ENCODE data around the gene ACKR2. TPM values are rescaled to one million over a fixed set of nuclear protein-coding genes. Genes with fewer than 3 reads are reported as not detected.
A peak's percentile ranks its signal among the peaks of the same experiment; 100 is the strongest.

ACKR2 gene
- total and polyA plus RNA-seq, 2 of the 13 experiments (the other 11 are each of a cell fraction or from before 2014, with no cell fraction given): 1.1 to 1.9 TPM

- no peak; the same call in 1 of the 2 replicates for TF ChIP-seq PPARG (CRISPR knock-in tag; conservative IDR thresholded peaks at IDR 0.05)
- TF ChIP-seq, protein P1, sequence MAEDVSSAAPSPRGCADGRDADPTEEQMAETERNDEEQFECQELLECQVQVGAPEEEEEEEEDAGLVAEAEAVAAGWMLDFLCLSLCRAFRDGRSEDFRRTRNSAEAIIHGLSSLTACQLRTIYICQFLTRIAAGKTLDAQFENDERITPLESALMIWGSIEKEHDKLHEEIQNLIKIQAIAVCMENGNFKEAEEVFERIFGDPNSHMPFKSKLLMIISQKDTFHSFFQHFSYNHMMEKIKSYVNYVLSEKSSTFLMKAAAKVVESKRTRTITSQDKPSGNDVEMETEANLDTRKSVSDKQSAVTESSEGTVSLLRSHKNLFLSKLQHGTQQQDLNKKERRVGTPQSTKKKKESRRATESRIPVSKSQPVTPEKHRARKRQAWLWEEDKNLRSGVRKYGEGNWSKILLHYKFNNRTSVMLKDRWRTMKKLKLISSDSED (CRISPR knock-in tag; IDR thresholded peaks at IDR 0.05): no peak
- TF ChIP-seq, protein P2, sequence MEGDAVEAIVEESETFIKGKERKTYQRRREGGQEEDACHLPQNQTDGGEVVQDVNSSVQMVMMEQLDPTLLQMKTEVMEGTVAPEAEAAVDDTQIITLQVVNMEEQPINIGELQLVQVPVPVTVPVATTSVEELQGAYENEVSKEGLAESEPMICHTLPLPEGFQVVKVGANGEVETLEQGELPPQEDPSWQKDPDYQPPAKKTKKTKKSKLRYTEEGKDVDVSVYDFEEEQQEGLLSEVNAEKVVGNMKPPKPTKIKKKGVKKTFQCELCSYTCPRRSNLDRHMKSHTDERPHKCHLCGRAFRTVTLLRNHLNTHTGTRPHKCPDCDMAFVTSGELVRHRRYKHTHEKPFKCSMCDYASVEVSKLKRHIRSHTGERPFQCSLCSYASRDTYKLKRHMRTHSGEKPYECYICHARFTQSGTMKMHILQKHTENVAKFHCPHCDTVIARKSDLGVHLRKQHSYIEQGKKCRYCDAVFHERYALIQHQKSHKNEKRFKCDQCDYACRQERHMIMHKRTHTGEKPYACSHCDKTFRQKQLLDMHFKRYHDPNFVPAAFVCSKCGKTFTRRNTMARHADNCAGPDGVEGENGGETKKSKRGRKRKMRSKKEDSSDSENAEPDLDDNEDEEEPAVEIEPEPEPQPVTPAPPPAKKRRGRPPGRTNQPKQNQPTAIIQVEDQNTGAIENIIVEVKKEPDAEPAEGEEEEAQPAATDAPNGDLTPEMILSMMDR (CRISPR knock-in tag; IDR thresholded peaks at IDR 0.05): no peak
- TF ChIP-seq, protein P3, sequence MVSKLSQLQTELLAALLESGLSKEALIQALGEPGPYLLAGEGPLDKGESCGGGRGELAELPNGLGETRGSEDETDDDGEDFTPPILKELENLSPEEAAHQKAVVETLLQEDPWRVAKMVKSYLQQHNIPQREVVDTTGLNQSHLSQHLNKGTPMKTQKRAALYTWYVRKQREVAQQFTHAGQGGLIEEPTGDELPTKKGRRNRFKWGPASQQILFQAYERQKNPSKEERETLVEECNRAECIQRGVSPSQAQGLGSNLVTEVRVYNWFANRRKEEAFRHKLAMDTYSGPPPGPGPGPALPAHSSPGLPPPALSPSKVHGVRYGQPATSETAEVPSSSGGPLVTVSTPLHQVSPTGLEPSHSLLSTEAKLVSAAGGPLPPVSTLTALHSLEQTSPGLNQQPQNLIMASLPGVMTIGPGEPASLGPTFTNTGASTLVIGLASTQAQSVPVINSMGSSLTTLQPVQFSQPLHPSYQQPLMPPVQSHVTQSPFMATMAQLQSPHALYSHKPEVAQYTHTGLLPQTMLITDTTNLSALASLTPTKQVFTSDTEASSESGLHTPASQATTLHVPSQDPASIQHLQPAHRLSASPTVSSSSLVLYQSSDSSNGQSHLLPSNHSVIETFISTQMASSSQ (IDR thresholded peaks at IDR 0.05; ENCODE audit: low read depth): no peak
- TF ChIP-seq, protein P3 (CRISPR knock-in tag; IDR thresholded peaks at IDR 0.05; ENCODE audit: borderline replicate concordance): no peak
- TF ChIP-seq JUNB (CRISPR knock-in tag; IDR thresholded peaks at IDR 0.05; ENCODE audit: borderline replicate concordance): no peak
- no peak for TF ChIP-seq ZNF530 (CRISPR knock-in tag; IDR thresholded peaks at IDR 0.05; ENCODE audit: low read depth)
- TF ChIP-seq, protein P4, sequence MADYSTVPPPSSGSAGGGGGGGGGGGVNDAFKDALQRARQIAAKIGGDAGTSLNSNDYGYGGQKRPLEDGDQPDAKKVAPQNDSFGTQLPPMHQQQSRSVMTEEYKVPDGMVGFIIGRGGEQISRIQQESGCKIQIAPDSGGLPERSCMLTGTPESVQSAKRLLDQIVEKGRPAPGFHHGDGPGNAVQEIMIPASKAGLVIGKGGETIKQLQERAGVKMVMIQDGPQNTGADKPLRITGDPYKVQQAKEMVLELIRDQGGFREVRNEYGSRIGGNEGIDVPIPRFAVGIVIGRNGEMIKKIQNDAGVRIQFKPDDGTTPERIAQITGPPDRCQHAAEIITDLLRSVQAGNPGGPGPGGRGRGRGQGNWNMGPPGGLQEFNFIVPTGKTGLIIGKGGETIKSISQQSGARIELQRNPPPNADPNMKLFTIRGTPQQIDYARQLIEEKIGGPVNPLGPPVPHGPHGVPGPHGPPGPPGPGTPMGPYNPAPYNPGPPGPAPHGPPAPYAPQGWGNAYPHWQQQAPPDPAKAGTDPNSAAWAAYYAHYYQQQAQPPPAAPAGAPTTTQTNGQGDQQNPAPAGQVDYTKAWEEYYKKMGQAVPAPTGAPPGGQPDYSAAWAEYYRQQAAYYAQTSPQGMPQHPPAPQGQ (CRISPR knock-in tag; IDR thresholded peaks at IDR 0.05; ENCODE audit: borderline replicate concordance): no peak
- TF ChIP-seq HNRNPL (IDR thresholded peaks at IDR 0.05; ENCODE audit: low read depth, low read length): 0 out of 2 replicates have a peak, but pooled peaks have one; percentile 27
- TF ChIP-seq ARNT (IDR thresholded peaks at IDR 0.05): no peak
- no peak for TF ChIP-seq ZNF24 (IDR thresholded peaks at IDR 0.05)
- TF ChIP-seq ASH2L (IDR thresholded peaks at IDR 0.05; ENCODE audit: insufficient read length, low read depth, low read length): peak; percentile 80
- TF ChIP-seq, protein P5, sequence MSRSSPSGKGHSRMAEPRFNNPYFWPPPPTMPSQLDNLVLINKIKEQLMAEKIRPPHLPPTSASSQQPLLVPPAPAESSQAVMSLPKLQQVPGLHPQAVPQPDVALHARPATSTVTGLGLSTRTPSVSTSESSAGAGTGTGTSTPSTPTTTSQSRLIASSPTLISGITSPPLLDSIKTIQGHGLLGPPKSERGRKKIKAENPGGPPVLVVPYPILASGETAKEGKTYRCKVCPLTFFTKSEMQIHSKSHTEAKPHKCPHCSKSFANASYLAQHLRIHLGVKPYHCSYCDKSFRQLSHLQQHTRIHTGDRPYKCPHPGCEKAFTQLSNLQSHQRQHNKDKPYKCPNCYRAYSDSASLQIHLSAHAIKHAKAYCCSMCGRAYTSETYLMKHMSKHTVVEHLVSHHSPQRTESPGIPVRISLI (CRISPR knock-in tag; IDR thresholded peaks at IDR 0.05; ENCODE audit: borderline replicate concordance): no peak
- TF ChIP-seq HMG20B (CRISPR knock-in tag; conservative IDR thresholded peaks at IDR 0.05): no peak
- 0 out of 2 replicates have a peak, but pooled peaks have one; percentile 6 for TF ChIP-seq CREB3 (CRISPR knock-in tag; IDR thresholded peaks at IDR 0.05)
- TF ChIP-seq GPN1 (CRISPR knock-in tag; IDR thresholded peaks at IDR 0.05; ENCODE audit: borderline replicate concordance): no peak
- no peak for TF ChIP-seq TBP (CRISPR knock-in tag; IDR thresholded peaks at IDR 0.05)
Observed at GRCh38 chr3:42804106-42804830, 5.0 kb upstream of the ACKR2 start, which contains the start of gene HIGD1A (continued).
